Myocyte (in vitro differentiated cells): ENCODE measurements around the gene MYLK4. TPM values are rescaled to one million over a fixed set of nuclear protein-coding genes. Genes with fewer than 3 reads are reported as not detected.

Source experiments
- DNase-seq: peaks from one replicate; pipeline ENCODE4 v3.0.0-alpha.2; 2012; ENCODE audit warnings: low read depth
- total RNA-seq: library from RNA; depleted of rRNA; stranded (reverse); fragments of >200 nt; gene quantifications from 2 replicates; pipeline ENCODE4 v1.2.3, GENCODE V29; 2014

Gene MYLK4
- total RNA-seq, 1 donor from 2014 or later: 9.4 TPM

GRCh38 chr6:2756687-2757224 lies 6.0 kb upstream of the MYLK4 start:
- DNase-seq: peak; percentile 34

- no peak for DNase-seq
Observed at GRCh38 chr6:2756241-2756640, 5.5 kb upstream of the MYLK4 start.

DNA sequence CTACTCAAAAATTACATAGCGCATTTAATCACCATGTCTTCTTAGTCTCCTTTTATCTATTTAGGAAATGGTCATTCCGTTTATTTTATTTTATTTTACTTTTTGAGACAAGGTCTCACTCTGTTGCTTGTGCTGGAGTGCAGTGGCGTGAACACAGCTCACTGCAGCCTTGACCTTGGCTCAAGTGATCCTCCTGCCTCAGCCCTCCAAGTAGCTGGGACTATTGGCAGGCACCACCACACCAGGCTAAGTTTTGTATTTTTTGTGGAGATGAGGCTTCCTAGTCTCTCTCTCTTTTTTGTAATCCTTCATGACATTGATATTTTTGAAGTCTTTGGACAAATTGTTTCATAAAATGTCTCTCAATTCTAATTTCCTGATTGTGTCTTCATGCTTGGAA lies 4.7 kb upstream of the MYLK4 start:
- no peak for DNase-seq

GRCh38 chr6:2754911-2755310 lies 4.2 kb upstream of the MYLK4 start:
- DNase-seq: no peak

DNA sequence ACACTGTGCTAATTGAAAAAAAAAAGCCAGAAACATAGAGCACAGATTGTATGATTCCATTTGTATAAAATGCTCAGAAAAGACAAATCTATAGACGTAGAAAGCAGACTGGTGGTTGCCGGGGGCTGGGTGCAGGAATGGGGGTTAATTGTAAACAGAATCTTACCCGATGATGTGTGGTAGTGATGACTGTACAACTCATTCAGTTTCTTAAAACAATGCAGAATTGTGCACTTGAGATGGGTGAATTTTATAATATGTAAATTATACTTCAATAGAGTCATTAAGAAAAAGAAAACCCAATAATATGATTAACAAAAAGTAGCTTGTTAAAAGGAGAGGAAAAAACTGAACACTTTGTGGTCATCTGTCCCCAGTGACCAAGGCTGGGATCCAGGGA lies 3.7 kb upstream of the MYLK4 start:
- DNase-seq: no peak

DNA sequence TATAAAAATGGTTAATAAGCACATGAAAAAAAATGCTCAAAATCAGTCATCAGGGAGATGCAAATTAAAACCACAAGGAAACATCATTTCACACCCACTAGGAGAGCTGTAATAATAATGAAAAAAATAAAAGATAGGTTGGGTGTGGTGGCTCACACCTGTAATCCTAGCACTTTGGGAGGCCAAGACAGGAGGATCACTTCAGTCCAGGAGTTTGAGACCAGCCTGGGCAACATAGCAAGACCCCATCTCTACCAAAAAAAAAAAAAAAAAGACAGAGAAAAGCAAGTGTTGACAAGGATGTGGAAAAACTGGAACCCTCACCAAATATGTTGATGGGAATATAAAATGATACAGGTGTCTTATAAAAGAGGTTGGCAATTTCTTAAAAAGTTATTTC lies 3.0 kb upstream of the MYLK4 start:
- DNase-seq: no peak

GRCh38 chr6:2753110-2753489 lies 2.4 kb upstream of the MYLK4 start:
- no peak for DNase-seq

GRCh38 chr6:2752477-2753109 lies 1.9 kb upstream of the MYLK4 start:
- DNase-seq: no peak

GRCh38 chr6:2751871-2752270 lies 1.1 kb upstream of the MYLK4 start:
- DNase-seq: no peak

DNA sequence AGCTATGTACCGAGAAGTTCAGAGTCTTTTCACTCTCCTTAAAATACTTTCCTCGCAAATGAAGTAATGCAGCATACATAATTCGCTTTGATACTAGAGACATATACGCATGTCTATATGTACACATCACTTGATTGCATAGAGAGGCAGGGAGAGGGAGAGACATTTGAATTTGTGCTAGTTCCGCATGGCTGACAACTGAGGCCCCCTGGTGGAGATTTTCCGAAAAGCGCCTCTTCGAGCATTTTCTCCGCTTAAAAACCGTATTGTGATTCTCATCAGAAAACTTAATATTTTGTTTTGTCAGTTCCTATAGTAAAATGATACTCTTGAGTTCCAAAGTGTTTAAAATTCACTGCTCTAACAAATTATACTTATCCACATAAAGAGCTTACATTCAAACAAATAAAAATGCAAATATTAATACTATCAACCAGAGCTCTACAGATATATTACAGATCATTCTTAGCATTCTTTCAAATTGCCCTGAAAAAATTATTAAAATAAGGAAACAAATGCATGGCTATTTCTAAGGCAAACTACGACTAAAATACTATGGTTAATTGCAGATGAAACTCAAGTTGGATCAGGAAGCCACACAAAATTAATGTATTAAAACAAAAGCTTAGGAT lies 637 bp downstream of the MYLK4 start:
- DNase-seq: peak; percentile 55

GRCh38 chr6:2748183-2748582 lies 2.5 kb downstream of the MYLK4 start:
- no peak for DNase-seq

DNA sequence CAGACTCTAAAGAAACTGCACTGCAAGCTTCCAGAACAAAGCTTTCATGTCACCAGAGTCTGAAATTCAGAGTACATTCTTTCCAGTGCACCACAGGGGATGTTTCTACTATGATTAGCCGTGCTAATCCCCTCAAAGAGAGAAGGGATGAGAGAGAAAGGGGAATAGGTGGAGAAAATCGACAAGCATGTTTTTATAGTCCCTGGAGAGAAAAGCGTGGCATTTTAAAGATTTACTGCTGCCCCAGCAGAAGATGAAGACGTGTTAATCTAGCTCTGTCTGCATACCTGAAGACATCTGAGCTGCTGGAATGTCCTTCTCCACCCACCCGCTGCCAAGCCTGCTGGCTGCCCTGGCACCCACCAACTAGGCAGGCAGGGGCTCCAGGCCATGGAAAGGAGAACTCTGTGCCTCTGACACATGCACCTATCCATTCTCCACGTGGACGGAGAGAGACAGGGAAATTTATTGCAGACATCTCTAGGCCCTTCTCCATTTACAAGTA lies 4.1 kb downstream of the MYLK4 start:
- DNase-seq: no peak

- no peak for DNase-seq
Observed at GRCh38 chr6:2745246-2745645, 5.5 kb downstream of the MYLK4 start.

DNA sequence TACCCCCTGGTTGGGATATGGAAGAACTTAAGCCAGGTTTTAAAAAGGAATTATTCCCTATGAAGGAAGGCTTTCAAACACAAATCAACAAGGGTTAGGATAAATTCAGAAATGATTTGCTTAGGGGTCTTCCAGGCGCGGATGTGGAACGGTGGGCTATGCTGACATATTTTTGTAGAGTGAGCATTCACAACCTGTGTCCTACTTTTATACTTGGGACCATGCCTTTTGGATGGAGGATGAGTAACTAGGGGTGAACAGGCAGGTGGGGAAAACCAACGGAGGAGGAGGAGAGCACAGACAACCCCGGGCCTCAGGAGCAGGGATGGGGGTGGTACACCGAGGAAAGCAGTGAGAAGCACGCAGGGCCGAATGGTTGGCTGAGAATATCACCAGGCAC lies 5.9 kb downstream of the MYLK4 start:
- DNase-seq: no peak

DNA sequence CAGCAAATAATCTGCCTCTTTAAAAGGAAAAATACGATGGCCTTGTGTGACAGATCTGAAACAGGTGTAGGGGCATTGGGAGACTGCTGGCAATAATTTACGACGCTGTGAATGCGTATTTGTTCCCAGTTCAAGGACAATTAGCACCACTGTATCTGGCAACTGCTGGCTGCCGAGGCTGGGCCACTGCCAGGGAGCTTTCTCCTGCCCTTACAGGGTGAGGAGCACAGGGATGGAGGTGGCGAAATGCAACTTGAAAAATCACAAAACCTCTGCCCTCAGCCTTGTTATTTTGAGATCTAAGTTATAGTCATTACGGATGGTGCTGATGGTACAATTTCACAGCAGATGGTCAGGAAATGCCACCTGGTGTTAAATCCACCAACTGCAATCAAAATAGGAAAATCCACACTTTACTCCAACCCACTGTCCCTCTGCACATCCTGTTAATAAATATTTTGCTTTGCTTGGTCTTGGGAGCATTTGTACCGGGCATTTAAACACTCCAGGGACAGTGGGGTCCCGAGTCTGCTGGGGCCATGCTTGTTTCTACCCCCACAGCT lies 6.4 kb downstream of the MYLK4 start:
- peak; percentile 25 for DNase-seq

- no peak for DNase-seq
Observed at GRCh38 chr6:2743280-2744208, 7.2 kb downstream of the MYLK4 start.

GRCh38 chr6:2741756-2742155 lies 9.0 kb downstream of the MYLK4 start:
- no peak for DNase-seq

DNA sequence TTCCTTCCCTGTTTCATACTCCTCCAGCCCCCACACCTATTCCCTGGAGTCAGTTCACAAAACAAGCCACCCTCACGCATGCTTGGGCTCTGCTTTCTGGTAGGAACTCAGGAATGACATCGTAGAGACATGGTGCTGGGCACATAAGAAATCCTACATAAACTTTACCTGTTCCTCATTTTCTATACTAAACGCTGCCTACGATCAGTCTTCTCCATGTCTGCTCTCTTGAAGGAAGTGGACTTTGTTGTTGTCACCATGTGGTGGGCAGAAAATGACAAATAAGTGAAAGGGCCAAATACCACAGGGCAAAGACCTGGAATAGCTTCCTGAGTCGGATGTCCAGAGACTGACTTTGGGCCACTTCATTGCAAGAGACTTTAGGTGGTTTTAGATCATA lies 10.1 kb downstream of the MYLK4 start:
- no peak for DNase-seq

DNA sequence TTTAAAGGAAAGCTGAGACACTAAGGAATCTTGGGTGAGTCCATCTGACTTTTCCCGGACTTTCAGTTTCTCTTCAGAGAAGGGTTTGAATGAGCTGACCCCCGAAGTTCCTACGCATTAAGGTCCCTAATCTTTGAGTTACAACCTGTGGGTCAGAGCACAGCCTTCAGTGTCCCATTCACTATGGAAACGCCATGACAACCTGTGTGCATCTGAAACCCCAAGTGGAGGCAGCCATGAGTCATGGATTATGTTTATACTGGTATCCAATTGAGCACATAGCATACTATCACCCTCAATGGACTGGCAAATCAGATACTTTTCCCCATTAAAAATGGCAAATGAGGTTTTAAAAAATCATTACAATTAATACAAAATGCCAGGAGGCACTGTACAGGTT lies 11.4 kb downstream of the MYLK4 start:
- DNase-seq: peak; percentile 51

DNA sequence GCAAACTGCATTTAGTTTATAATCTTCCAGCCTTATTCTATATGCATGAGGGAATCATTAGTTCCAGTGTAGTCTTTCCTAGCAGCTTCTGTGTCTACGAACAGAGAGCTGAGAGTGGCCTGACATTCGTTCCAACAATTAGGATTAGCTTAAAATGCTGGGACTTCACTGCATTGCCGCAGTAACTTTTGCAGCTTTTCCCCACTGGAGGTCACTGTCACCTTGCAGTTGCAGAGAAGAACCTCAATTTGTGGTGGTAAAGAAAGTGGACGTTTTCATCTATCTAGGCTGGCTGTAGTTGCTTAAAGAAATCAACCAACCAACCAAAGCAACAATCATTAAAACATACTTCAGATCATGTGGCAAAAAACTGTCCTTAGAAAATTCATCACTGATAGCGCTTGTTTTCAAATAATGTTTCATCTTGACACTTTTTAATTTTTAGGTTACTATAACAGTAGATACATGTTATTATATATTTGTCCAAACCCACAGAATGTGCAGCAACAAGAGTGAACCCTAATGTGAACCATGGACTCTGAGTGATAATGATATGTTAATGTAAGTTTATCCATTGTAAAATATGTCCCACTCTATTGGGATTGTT lies 12.2 kb downstream of the MYLK4 start:
- peak; percentile 66 for DNase-seq

DNA sequence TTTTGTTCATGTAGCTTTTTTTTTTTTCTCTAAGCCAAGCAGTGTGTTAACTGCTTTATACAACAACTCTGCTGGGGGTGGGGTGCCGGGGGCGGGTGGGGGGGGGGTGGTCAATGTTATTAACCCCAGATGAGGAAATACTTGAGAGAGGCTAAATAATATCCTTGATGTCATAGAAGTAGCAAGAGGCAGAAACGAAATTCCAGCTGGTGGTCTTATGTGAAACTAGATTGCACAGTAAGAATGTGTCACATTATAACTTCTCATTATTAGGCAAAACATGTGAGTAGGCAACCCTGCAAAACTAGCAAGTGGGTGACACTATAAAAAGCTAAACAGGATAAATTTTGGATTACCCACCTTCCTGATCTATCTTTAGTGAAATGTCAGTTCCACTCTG lies 12.8 kb downstream of the MYLK4 start:
- DNase-seq: no peak
